Endothelial cell (in vitro differentiated cells): Measurements from ENCODE around the gene CDK11A. TPM values are rescaled to one million over a fixed set of nuclear protein-coding genes. Genes with fewer than 3 reads are reported as not detected.
"Not testable (repeated sequence)": the region's sequence is repeated elsewhere in the genome, so short reads cannot be mapped to it uniquely, and the experiment has no call there.

ENCODE experiments used
- DNase-seq: peaks from one replicate; pipeline ENCODE4 v3.0.0; 2021; ENCODE audit warnings: low spot score
- H3K27ac Mint-ChIP-seq: one replicate; pipeline ENCODE4 v1.8.0; 2021; ENCODE audit warnings: mixed read lengths, inconsistent platforms; ENCODE audit not compliant: unreplicated experiment
- H3K27me3 Mint-ChIP-seq: one replicate; pipeline ENCODE4 v1.8.0; 2021; ENCODE audit warnings: mild to moderate bottlenecking, moderate library complexity, mixed read lengths, inconsistent platforms; ENCODE audit not compliant: unreplicated experiment
- H3K36me3 Mint-ChIP-seq: one replicate; pipeline ENCODE4 v1.8.0; 2021; ENCODE audit warnings: mild to moderate bottlenecking, low read depth, mixed read lengths, inconsistent platforms; ENCODE audit not compliant: unreplicated experiment
- H3K4me1 Mint-ChIP-seq: one replicate; pipeline ENCODE4 v1.8.0; 2021; ENCODE audit warnings: mild to moderate bottlenecking, mixed read lengths, inconsistent platforms; ENCODE audit not compliant: unreplicated experiment
- H3K4me3 Mint-ChIP-seq: one replicate; pipeline ENCODE4 v1.8.0; 2021; ENCODE audit warnings: mild to moderate bottlenecking, mixed read lengths, inconsistent platforms; ENCODE audit not compliant: unreplicated experiment
- H3K9me3 Mint-ChIP-seq: one replicate; pipeline ENCODE4 v1.8.0; 2021; ENCODE audit warnings: mixed read lengths, inconsistent platforms; ENCODE audit not compliant: unreplicated experiment
- total RNA-seq: library from RNA; stranded (reverse); fragmentation: NEBNext Ultra II Directional; extraction: Animal tissue kit (Norgen Biotek cat#: 25700); gene quantifications from one replicate; pipeline ENCODE4 v1.2.1, GENCODE V29; 2021; ENCODE audit not compliant: unreplicated experiment
- TF ChIP-seq, protein P1 (sequence below): fragments of 200-600 bp; sonication (generic); IDR thresholded peaks from one replicate; pipeline ENCODE4 v1.5.0; 2021; ENCODE audit warnings: antibody characterized with exemption; ENCODE audit not compliant: unreplicated experiment

Gene CDK11A
- total RNA-seq, 1 donor from 2014 or later, result 109 TPM

DNA sequence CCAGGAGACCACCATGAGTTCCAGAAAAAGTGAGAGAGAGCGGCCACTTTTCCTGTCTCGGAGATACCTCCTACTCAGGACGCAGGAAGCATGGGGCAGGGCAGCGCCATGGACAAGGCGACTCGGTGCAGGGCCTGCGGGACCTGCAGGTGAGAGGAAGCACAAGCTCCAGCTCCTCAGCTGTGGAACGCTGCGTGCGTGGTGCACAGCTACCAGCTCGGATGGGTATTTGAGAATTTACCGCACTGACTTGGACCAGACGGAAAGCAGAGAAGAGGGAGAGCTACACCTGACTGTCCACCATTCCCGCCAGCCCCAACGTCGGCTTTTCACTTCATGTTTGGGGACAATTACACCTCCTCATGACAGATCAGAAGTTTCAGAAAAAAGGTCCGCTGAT lies 8.2 kb upstream of the CDK11A start:
- H3K27ac Mint-ChIP-seq, result no peak overlapping the region

GRCh38 chr1:1730870-1731269 lies 6.7 kb upstream of the CDK11A start:
- Mint-ChIP-seq H3K27ac (no peak overlapping the region), H3K27me3 (no peaks in the 10 kb centered on the region), H3K4me1 (peaks cover 2% of the 10 kb centered on the region), H3K36me3 (peaks cover 15% of the 10 kb centered on the region), H3K9me3 (no peaks in the 10 kb centered on the region), H3K4me3 (no peak overlapping the region)
- TF ChIP-seq, protein P1, sequence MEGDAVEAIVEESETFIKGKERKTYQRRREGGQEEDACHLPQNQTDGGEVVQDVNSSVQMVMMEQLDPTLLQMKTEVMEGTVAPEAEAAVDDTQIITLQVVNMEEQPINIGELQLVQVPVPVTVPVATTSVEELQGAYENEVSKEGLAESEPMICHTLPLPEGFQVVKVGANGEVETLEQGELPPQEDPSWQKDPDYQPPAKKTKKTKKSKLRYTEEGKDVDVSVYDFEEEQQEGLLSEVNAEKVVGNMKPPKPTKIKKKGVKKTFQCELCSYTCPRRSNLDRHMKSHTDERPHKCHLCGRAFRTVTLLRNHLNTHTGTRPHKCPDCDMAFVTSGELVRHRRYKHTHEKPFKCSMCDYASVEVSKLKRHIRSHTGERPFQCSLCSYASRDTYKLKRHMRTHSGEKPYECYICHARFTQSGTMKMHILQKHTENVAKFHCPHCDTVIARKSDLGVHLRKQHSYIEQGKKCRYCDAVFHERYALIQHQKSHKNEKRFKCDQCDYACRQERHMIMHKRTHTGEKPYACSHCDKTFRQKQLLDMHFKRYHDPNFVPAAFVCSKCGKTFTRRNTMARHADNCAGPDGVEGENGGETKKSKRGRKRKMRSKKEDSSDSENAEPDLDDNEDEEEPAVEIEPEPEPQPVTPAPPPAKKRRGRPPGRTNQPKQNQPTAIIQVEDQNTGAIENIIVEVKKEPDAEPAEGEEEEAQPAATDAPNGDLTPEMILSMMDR, result no peak
- DNase-seq, result no peak

More for the DNA sequence above, 8.2 kb upstream of the CDK11A start:
- TF ChIP-seq, protein P1, result no peak
- no peaks in the 10 kb centered on the region for H3K27me3 Mint-ChIP-seq
- H3K4me1 Mint-ChIP-seq, result no peaks in the 10 kb centered on the region
- no peaks in the 10 kb centered on the region for H3K9me3 Mint-ChIP-seq
- peaks cover 15% of the 10 kb centered on the region for H3K36me3 Mint-ChIP-seq
- H3K4me3 Mint-ChIP-seq, result no peak overlapping the region
- DNase-seq, result no peak

DNA sequence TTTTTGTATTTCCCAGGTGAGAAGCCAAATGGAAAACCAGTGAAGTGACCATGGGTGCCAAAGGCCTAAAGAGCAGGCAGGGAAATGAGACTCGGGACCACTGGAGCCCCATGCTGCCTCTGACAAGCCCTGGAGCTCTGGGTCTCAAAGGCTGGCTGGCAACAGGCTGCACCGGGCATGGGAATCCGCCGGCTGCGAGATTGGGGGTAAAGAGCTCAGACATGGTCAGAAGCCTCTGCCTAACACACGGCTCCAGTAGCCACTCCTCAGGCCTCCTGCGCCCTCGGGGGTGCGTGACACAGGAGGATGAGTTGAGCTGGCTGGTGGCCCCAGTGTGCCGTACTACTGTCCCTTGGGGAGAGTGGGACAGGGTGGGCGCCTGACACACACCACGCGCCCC lies 6.1 kb upstream of the CDK11A start:
- not testable (repeated sequence) for H3K27ac Mint-ChIP-seq, DNase-seq, H3K4me3 Mint-ChIP-seq, H3K27me3 Mint-ChIP-seq, H3K4me1 Mint-ChIP-seq, H3K9me3 Mint-ChIP-seq
- H3K36me3 Mint-ChIP-seq, result peaks cover 15% of the 10 kb centered on the region

DNA sequence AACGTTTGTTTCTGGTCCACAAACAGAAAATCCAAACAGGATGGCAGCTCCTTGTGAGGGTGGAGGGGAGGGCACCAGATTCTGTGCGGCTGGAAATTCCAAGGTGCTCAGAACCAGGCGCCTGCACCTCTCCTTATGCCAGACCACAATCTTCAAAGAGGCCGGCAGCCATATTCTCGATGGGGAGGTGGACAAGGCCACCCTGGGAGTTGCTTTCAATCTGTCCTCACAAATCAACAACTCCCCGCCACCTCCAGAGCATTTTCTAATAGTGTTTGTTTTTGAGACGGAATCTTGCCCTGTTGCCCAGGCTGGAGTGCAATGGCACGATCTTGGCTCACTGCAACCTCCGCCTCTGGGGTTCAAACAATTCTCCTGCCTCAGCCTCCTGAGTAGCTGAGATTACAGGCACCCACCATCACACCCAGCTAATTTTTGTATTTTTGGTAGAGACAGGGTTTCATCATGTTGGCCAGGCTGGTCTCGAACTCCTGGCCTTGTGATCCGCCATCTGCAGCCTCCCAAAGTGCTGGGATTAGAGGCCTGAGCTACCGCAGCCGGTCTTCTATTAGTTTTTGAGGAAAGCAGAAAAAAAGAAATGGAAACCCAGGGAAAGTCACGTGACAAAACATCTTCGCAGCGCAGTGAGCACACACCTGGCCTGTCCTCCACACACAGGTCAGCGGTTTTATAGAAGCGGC lies 5.1 kb upstream of the CDK11A start:
- not testable (repeated sequence) for H3K27me3 Mint-ChIP-seq, H3K9me3 Mint-ChIP-seq, H3K4me1 Mint-ChIP-seq, DNase-seq
- H3K36me3 Mint-ChIP-seq, result peaks cover 15% of the 10 kb centered on the region
- peak overlapping the region; percentile 75 for H3K27ac Mint-ChIP-seq
- peak overlapping the region; percentile 15 for H3K4me3 Mint-ChIP-seq

GRCh38 chr1:1728308-1729005 lies 4.3 kb upstream of the CDK11A start:
- not testable (repeated sequence) for H3K4me3 Mint-ChIP-seq

GRCh38 chr1:1727131-1727651 lies 3.0 kb upstream of the CDK11A start:
- not testable (repeated sequence) for H3K4me1 Mint-ChIP-seq, H3K36me3 Mint-ChIP-seq, H3K27me3 Mint-ChIP-seq, H3K4me3 Mint-ChIP-seq, H3K9me3 Mint-ChIP-seq, DNase-seq
- peak overlapping the region; percentile 80 for H3K27ac Mint-ChIP-seq

More at GRCh38 chr1:1728308-1729005, 4.3 kb upstream of the CDK11A start:
- not testable (repeated sequence) for DNase-seq, H3K9me3 Mint-ChIP-seq, H3K27ac Mint-ChIP-seq, H3K27me3 Mint-ChIP-seq, H3K4me1 Mint-ChIP-seq
- H3K36me3 Mint-ChIP-seq, result peaks cover 11% of the 10 kb centered on the region

DNA sequence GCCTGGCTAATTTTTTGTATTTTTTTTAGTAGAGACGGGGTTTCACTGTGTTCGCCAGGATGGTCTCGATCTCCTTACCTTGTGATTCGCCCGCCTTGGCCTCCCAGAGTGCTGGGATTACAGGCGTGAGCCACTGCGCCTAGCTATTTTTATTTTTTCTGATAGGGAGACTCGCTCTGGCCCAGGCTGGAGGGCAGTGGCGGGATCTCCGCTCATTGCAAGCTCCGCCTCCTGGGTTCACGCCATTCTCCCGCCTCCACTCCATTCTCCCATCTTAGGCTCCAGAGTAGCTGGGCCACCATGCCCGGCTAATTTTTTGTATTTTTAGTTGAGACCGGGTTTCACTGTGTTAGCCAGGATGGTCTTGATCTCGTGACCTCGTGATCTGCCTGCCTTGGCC lies 1.9 kb upstream of the CDK11A start:
- H3K9me3 Mint-ChIP-seq, H3K27me3 Mint-ChIP-seq, H3K4me3 Mint-ChIP-seq, H3K36me3 Mint-ChIP-seq, DNase-seq, H3K4me1 Mint-ChIP-seq: not testable (repeated sequence)
- H3K27ac Mint-ChIP-seq, result peak overlapping the region; percentile 13
